ENCODE results near the gene HAL.
"Not testable (repeated sequence)": the region's sequence is repeated elsewhere in the genome, so short reads cannot be mapped to it uniquely, and the experiment has no call there.

HAL gene

GRCh38 chr12:95976416-95976832 lies 19.7 kb downstream of the HAL start:
- no peak overlapping the region for H3K4me3 ChIP-seq (ENCODE audit: low read depth, low read length)
- no peak for TF ChIP-seq CTCF (IDR thresholded peaks at IDR 0.05; ENCODE audit: insufficient read depth, low read length, missing control alignments)
- ChIA-PET CTCF (interaction anchor here (1.7 kb wide), 1 partner anchor 22 kb away, joined by 5 read pairs; no protein-coding TSS in a partner anchor), POLR2A (no interaction called here)
- no peak for DNase-seq (ENCODE audit: low read depth, low spot score)

GRCh38 chr12:95975491-95975890 lies 20.7 kb downstream of the HAL start:
- DNase-seq (ENCODE audit: low read depth, low spot score) = no peak
- ChIA-PET CTCF (no interaction called here), POLR2A (no interaction called here)
- TF ChIP-seq CTCF (IDR thresholded peaks at IDR 0.05; ENCODE audit: insufficient read depth, low read length, missing control alignments) = no peak
- H3K4me3 ChIP-seq (ENCODE audit: low read depth, low read length) = no peak overlapping the region

- ChIA-PET CTCF (interaction anchor here (1.5 kb wide), 1 partner anchor 24 kb away, joined by 5 read pairs; no protein-coding TSS in a partner anchor), POLR2A (no interaction called here)
- no peak for DNase-seq (ENCODE audit: low read depth, low spot score)
- TF ChIP-seq CTCF (IDR thresholded peaks at IDR 0.05; ENCODE audit: insufficient read depth, low read length, missing control alignments) = no peak
- no peak overlapping the region for H3K4me3 ChIP-seq (ENCODE audit: low read depth, low read length)
Measured at GRCh38 chr12:95974358-95974757, 21.8 kb downstream of the HAL start.

- ChIA-PET POLR2A (no interaction called here), CTCF (interaction anchor here (0.6 kb wide), 1 partner anchor 28 kb away, joined by 3 read pairs; no protein-coding TSS in a partner anchor)
- H3K4me3 ChIP-seq (ENCODE audit: low read depth, low read length) = no peak overlapping the region
- DNase-seq (ENCODE audit: low read depth, low spot score) = no peak
- no peak for TF ChIP-seq CTCF (IDR thresholded peaks at IDR 0.05; ENCODE audit: insufficient read depth, low read length, missing control alignments)
Measured at GRCh38 chr12:95972832-95973456, 23.2 kb downstream of the HAL start.

GRCh38 chr12:95970905-95971304 lies 25.2 kb downstream of the HAL start:
- ChIA-PET POLR2A (no interaction called here), CTCF (interaction anchor here (0.6 kb wide), 1 partner anchor 52 kb away, joined by 3 read pairs; no protein-coding TSS in a partner anchor)
- H3K4me3 ChIP-seq (ENCODE audit: low read depth, low read length) = no peak overlapping the region
- DNase-seq (ENCODE audit: low read depth, low spot score) = no peak
- TF ChIP-seq CTCF (IDR thresholded peaks at IDR 0.05; ENCODE audit: insufficient read depth, low read length, missing control alignments) = no peak

- CTCF ChIA-PET = not testable (repeated sequence)
Measured at GRCh38 chr12:95969116-95969515, 27.0 kb downstream of the HAL start.

GRCh38 chr12:95967301-95967700 lies 28.8 kb downstream of the HAL start:
- H3K4me3 ChIP-seq (ENCODE audit: low read depth, low read length) = no peak overlapping the region
- CTCF ChIA-PET = interaction anchor here (1.0 kb wide), 1 partner anchor 11 kb away, joined by 3 read pairs; no protein-coding TSS in a partner anchor
- TF ChIP-seq CTCF (IDR thresholded peaks at IDR 0.05; ENCODE audit: insufficient read depth, low read length, missing control alignments) = no peak
- no peak for DNase-seq (ENCODE audit: low read depth, low spot score)
- POLR2A ChIA-PET = no interaction called here

More at GRCh38 chr12:95969116-95969515, 27.0 kb downstream of the HAL start:
- H3K4me3 ChIP-seq (ENCODE audit: low read depth, low read length); POLR2A ChIA-PET; DNase-seq (ENCODE audit: low read depth, low spot score): not testable (repeated sequence)

Measured in AG04449 (cell line).